Esophagus muscularis mucosa (tissue), 4 donors: ENCODE results near the gene FEV.

Source experiments
- CTCF ChIP-seq, 3 experiments: fragments of 200-600 bp in 2 of 3; fragments of 450-650 bp in 1 of 3; sonication (generic) in 2 of 3; IDR thresholded peaks; one replicate each; pipeline ENCODE4 v1.5.1; 2017 to 2019; ENCODE audit warnings: antibody characterized with exemption in 3 of 3, mild to moderate bottlenecking in 2 of 3, moderate library complexity in 1 of 3
- EP300 ChIP-seq: sonication (generic); formaldehyde crosslinking; IDR thresholded peaks from one replicate; pipeline ENCODE4 v1.6.1; 2017; ENCODE audit warnings: antibody characterized with exemption
- POLR2A ChIP-seq: fragments of 450-650 bp; IDR thresholded peaks from one replicate; pipeline ENCODE4 v1.6.1; 2017; ENCODE audit warnings: antibody characterized with exemption, moderate library complexity, mild to moderate bottlenecking, low read depth
- POLR2AphosphoS5 ChIP-seq, 2 donors: sonication (generic); formaldehyde crosslinking; IDR thresholded peaks; one replicate each; pipeline ENCODE4 v1.6.1; 2017; ENCODE audit warnings: antibody characterized with exemption in 2 of 2

GRCh38 chr2:218984239-218985020 lies 554 bp downstream of the FEV start:
- no peak for TF ChIP-seq CTCF (IDR thresholded peaks at IDR 0.05)
- TF ChIP-seq POLR2A, result no peak
- no peak for TF ChIP-seq POLR2AphosphoS5 (IDR thresholded peaks at IDR 0.05)
- TF ChIP-seq EP300, result no peak
